Ascending aorta (tissue), 2 donors: ENCODE data around the gene PUM1. TPM values are rescaled to one million over a fixed set of nuclear protein-coding genes. Genes with fewer than 3 reads are reported as not detected.
"Not testable (repeated sequence)": the region's sequence is repeated elsewhere in the genome, so short reads cannot be mapped to it uniquely, and the experiment has no call there.

ENCODE experiments used
- DNase-seq, 2 donors: peaks; one replicate each; pipeline ENCODE4 v3.0.0-alpha.2; 2019; ENCODE audit warnings: low spot score in 2 of 2
- H3K27ac ChIP-seq, 2 donors: fragments of 200-600 bp; sonication (generic); one replicate each; pipeline ENCODE4 v1.5.1; 2016 to 2017; ENCODE audit warnings: mild to moderate bottlenecking in 1 of 2
- H3K27me3 ChIP-seq: fragments of 200-600 bp; sonication (generic); one replicate; pipeline ENCODE4 v1.5.1; 2017
- H3K36me3 ChIP-seq, 2 donors: fragments of 200-600 bp; sonication (generic); one replicate each; pipeline ENCODE4 v1.5.1; 2016
- H3K4me1 ChIP-seq, 2 donors: fragments of 200-600 bp; sonication (generic); one replicate each; pipeline ENCODE4 v1.5.1; 2016 to 2017; ENCODE audit warnings: mild to moderate bottlenecking in 1 of 2
- H3K4me3 ChIP-seq, 2 donors: fragments of 200-600 bp; sonication (generic); one replicate each; pipeline ENCODE4 v1.5.1; 2016 to 2017; ENCODE audit warnings: mild to moderate bottlenecking in 1 of 2
- H3K9me3 ChIP-seq, 2 donors: fragments of 200-600 bp; sonication (generic); one replicate each; pipeline ENCODE4 v1.5.1; 2016
- CTCF ChIP-seq, 3 experiments: fragments of 200-600 bp in 2 of 3; fragments of 450-650 bp in 1 of 3; sonication (generic) in 2 of 3; IDR thresholded peaks; one replicate each; pipeline ENCODE4 v1.5.1; 2016 to 2019; ENCODE audit warnings: antibody characterized with exemption in 3 of 3, mild to moderate bottlenecking in 1 of 3, moderate library complexity in 1 of 3
- intact Hi-C: fragments of 100-400 bp; cut with DNase I; formaldehyde crosslinking; loops from one replicate; pipeline ENCODE4 v1.15.1; 2023
- total RNA-seq: library from RNA; depleted of rRNA; stranded (reverse); fragments of >200 nt; gene quantifications from one replicate; pipeline ENCODE4 v1.1.0, GENCODE V29; 2016

Gene PUM1
- total RNA-seq, 1 donor from 2014 or later: 52.3 TPM

GRCh38 chr1:30942326-30942963, 123.1 kb downstream of the PUM1 start:
- H3K4me1 ChIP-seq: no peaks in the 10 kb centered on the region
- no peaks in the 10 kb centered on the region for H3K27me3 ChIP-seq
- no peak overlapping the region for H3K4me3 ChIP-seq
- peaks cover 60 to 86% of the 10 kb centered on the region in 2 donors for H3K36me3 ChIP-seq
- intact Hi-C loops: no loop called here
- H3K9me3 ChIP-seq: no peaks in the 10 kb centered on the region
- no peak for TF ChIP-seq CTCF (IDR thresholded peaks at IDR 0.05)
- H3K27ac ChIP-seq: no peak overlapping the region
- no peak for DNase-seq

GRCh38 chr1:30940541-30940940, 125.0 kb downstream of the PUM1 start:
- H3K4me3 ChIP-seq: no peak overlapping the region
- no peak overlapping the region for H3K27ac ChIP-seq
- intact Hi-C loops: no loop called here
- no peak for TF ChIP-seq CTCF (IDR thresholded peaks at IDR 0.05)
- DNase-seq: no peak
- no peaks in the 10 kb centered on the region for H3K27me3 ChIP-seq
- H3K36me3 ChIP-seq: peaks cover 64 to 84% of the 10 kb centered on the region in 2 donors
- H3K4me1 ChIP-seq: no peaks in the 10 kb centered on the region
- no peaks in the 10 kb centered on the region for H3K9me3 ChIP-seq

GRCh38 chr1:30936541-30937171, 128.9 kb downstream of the PUM1 start:
- intact Hi-C loops: no loop called here
- TF ChIP-seq CTCF (IDR thresholded peaks at IDR 0.05): no peak
- no peaks in the 10 kb centered on the region for H3K27me3 ChIP-seq
- H3K9me3 ChIP-seq: no peaks in the 10 kb centered on the region
- no peaks in the 10 kb centered on the region for H3K4me1 ChIP-seq
- no peak overlapping the region for H3K27ac ChIP-seq
- no peak for DNase-seq
- peaks cover 65 to 80% of the 10 kb centered on the region in 2 donors for H3K36me3 ChIP-seq
- H3K4me3 ChIP-seq: no peak overlapping the region

- DNase-seq, intact Hi-C loops, H3K4me3 ChIP-seq, H3K27ac ChIP-seq, H3K27me3 ChIP-seq, H3K4me1 ChIP-seq, H3K9me3 ChIP-seq: not testable (repeated sequence)
- H3K36me3 ChIP-seq: peaks cover 65 to 77% of the 10 kb centered on the region in 2 donors
These were observed 129.8 kb downstream of the PUM1 start for GRCh38 chr1:30935758-30936157.

- no peak for TF ChIP-seq CTCF (IDR thresholded peaks at IDR 0.05)
- DNase-seq: no peak
- H3K9me3 ChIP-seq: no peaks in the 10 kb centered on the region
- H3K27ac ChIP-seq: no peak overlapping the region
- H3K36me3 ChIP-seq: peaks cover 55 to 66% of the 10 kb centered on the region in 2 donors
- no peaks in the 10 kb centered on the region for H3K4me1 ChIP-seq
- no peak overlapping the region for H3K4me3 ChIP-seq
- no peaks in the 10 kb centered on the region for H3K27me3 ChIP-seq
- intact Hi-C loops: no loop called here
These were observed 130.9 kb downstream of the PUM1 start for GRCh38 chr1:30934613-30935012.

- intact Hi-C loops: no loop called here
- Histone ChIP-seq H3K36me3 (peaks cover 49 to 58% of the 10 kb centered on the region in 2 donors), H3K27me3 (no peaks in the 10 kb centered on the region), H3K4me1 (no peaks in the 10 kb centered on the region), H3K4me3 (no peak overlapping the region), H3K9me3 (no peaks in the 10 kb centered on the region), H3K27ac (no peak overlapping the region)
- DNase-seq: no peak
- no peak for TF ChIP-seq CTCF (IDR thresholded peaks at IDR 0.05)
These were observed 131.7 kb downstream of the PUM1 start for GRCh38 chr1:30933874-30934252.
